Breast epithelium (tissue), 4 donors: ENCODE data around the gene CACNA1E. TPM values are rescaled to one million over a fixed set of nuclear protein-coding genes. Genes with fewer than 3 reads are reported as not detected.

Experiments used
- DNase-seq, 2 donors: peaks; one replicate each; pipeline ENCODE4 v3.0.0-alpha.2; 2019; ENCODE audit warnings: low spot score in 2 of 2
- H3K27ac ChIP-seq, 2 donors: fragments of 200-600 bp; sonication (generic) in 1 of 2; one replicate each; pipeline ENCODE4 v1.5.1; 2016 to 2019; ENCODE audit warnings: mild to moderate bottlenecking in 1 of 2
- H3K27me3 ChIP-seq, 2 donors: fragments of 200-600 bp; sonication (generic) in 1 of 2; one replicate each; pipeline versions ENCODE4 v1.5.1 to v1.6.0; 2017 to 2019; ENCODE audit warnings: control low read depth in 1 of 2, mild to moderate bottlenecking in 1 of 2
- H3K36me3 ChIP-seq: fragments of 200-600 bp; one replicate; pipeline ENCODE4 v1.5.1; 2019
- H3K4me1 ChIP-seq, 2 donors: fragments of 200-600 bp; sonication (generic); one replicate each; pipeline ENCODE4 v1.5.1; 2016 to 2019; ENCODE audit warnings: control low read depth in 1 of 2
- H3K4me3 ChIP-seq, 3 donors: fragments of 200-600 bp; sonication (generic); 1 replicate in 2 of 3; 2 replicates in 1 of 3; pipeline ENCODE4 v1.5.1; 2016 to 2019; ENCODE audit warnings: mild to moderate bottlenecking in 3 of 3, moderate library complexity in 2 of 3
- H3K9me3 ChIP-seq, 2 donors: fragments of 200-600 bp; sonication (generic) in 1 of 2; one replicate each; pipeline ENCODE4 v1.5.1; 2016 to 2019; ENCODE audit warnings: control low read depth in 1 of 2
- CTCF ChIP-seq, 3 donors: fragments of 450-650 bp; IDR thresholded peaks; one replicate each; pipeline ENCODE4 v1.5.1; 2016 to 2017; ENCODE audit warnings: antibody characterized with exemption in 3 of 3, mild to moderate bottlenecking in 3 of 3, moderate library complexity in 3 of 3
- POLR2A ChIP-seq: fragments of 450-650 bp; IDR thresholded peaks from one replicate; pipeline ENCODE4 v1.6.1; 2016; ENCODE audit warnings: antibody characterized with exemption, mild to moderate bottlenecking, moderate library complexity
- POLR2AphosphoS5 ChIP-seq, 3 donors: sonication (generic); formaldehyde crosslinking; IDR thresholded peaks; one replicate each; pipeline ENCODE4 v1.6.1; 2017; ENCODE audit warnings: antibody characterized with exemption in 3 of 3
- intact Hi-C: fragments of 100-400 bp; cut with DNase I; formaldehyde crosslinking; loops from one replicate; pipeline ENCODE4 v1.15.1; 2023; ENCODE audit warnings: low total_unique reads
- total RNA-seq, 3 donors: library from RNA; depleted of rRNA; stranded (reverse); fragments of >200 nt; gene quantifications; one replicate each; pipeline ENCODE4 v1.1.0, GENCODE V29; 2016

The CACNA1E gene
- total RNA-seq, 3 donors from 2014 or later = under 0.01 TPM; not detected in 2

DNA sequence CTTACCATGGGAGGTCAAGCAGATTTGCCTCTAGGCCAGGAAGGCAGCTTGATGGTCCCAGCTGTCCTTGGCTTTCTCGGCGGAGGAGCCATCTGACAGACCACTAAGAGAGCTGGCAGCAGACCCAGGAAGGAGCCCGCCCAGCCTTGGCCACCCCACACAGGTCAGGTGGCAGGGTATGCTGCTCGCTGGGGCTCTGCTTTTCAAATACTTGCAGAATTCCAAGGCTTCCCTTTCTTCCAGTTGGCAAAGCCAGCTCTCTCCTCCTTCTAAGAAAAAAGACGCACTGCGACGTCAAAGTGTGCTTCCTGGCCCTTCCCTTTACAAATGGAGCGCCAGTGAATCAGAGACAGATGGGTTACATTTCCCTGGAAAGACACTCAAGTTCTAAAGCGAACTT is 229.4 kb downstream of the CACNA1E start:
- Histone ChIP-seq H3K9me3 (no peaks in the 10 kb centered on the region), H3K36me3 (no peaks in the 10 kb centered on the region), H3K27ac (no peak overlapping the region), H3K27me3 (no peaks in the 10 kb centered on the region), H3K4me3 (no peak overlapping the region), H3K4me1 (no peaks in the 10 kb centered on the region)
- TF ChIP-seq CTCF (IDR thresholded peaks at IDR 0.05) = no peak
- no peak for TF ChIP-seq POLR2A
- TF ChIP-seq POLR2AphosphoS5 (IDR thresholded peaks at IDR 0.05) = no peak
- intact Hi-C loops = no loop called here
- DNase-seq = no peak

DNA sequence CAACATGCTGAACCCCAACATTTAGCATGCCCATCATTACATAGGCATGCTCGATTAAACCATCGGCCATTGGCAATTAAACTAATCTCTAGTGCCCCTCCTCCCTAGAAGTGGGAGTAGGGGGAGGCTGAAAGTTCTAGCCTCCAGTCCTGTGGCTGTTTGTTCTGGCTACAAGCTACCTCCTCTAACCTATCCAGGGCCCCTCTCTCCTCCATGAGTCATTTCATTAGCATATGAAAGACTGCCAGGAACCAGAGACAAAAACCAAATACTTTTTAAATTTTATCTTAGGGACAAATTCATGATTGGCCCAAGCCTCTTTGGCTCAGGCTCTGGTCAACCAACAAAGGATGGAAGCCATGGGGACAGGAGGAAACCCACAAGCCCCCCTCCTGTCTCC is 231.1 kb downstream of the CACNA1E start:
- Histone ChIP-seq H3K4me1 (no peaks in the 10 kb centered on the region), H3K9me3 (no peaks in the 10 kb centered on the region), H3K27me3 (no peaks in the 10 kb centered on the region), H3K27ac (no peak overlapping the region), H3K36me3 (no peaks in the 10 kb centered on the region), H3K4me3 (no peak overlapping the region)
- intact Hi-C loops = no loop called here
- no peak for DNase-seq
- TF ChIP-seq POLR2A (no peak), POLR2AphosphoS5 (IDR thresholded peaks at IDR 0.05) (no peak), CTCF (IDR thresholded peaks at IDR 0.05) (no peak)

- TF ChIP-seq POLR2A = no peak
- TF ChIP-seq POLR2AphosphoS5 (IDR thresholded peaks at IDR 0.05) = no peak
- TF ChIP-seq CTCF (IDR thresholded peaks at IDR 0.05) = no peak
- Histone ChIP-seq H3K27me3 (no peaks in the 10 kb centered on the region), H3K9me3 (no peaks in the 10 kb centered on the region)
These were observed 234.7 kb downstream of the CACNA1E start for GRCh38 chr1:181718034-181718433.

GRCh38 chr1:181726320-181727012 is 243.1 kb downstream of the CACNA1E start:
- Histone ChIP-seq H3K9me3 (no peaks in the 10 kb centered on the region), H3K4me1 (no peaks in the 10 kb centered on the region), H3K27me3 (no peaks in the 10 kb centered on the region), H3K36me3 (no peaks in the 10 kb centered on the region), H3K4me3 (no peak overlapping the region), H3K27ac (no peak overlapping the region)
- intact Hi-C loops = no loop called here
- DNase-seq = no peak
- no peak for TF ChIP-seq CTCF (IDR thresholded peaks at IDR 0.05)

More at GRCh38 chr1:181718034-181718433, 234.7 kb downstream of the CACNA1E start:
- Histone ChIP-seq H3K4me3 (no peak overlapping the region), H3K27ac (no peak overlapping the region), H3K36me3 (no peaks in the 10 kb centered on the region), H3K4me1 (no peaks in the 10 kb centered on the region)
- intact Hi-C loops = no loop called here
- no peak for DNase-seq

GRCh38 chr1:181730606-181731005 is 247.3 kb downstream of the CACNA1E start:
- intact Hi-C loops = no loop called here
- Histone ChIP-seq H3K9me3 (no peaks in the 10 kb centered on the region), H3K4me1 (no peaks in the 10 kb centered on the region), H3K27me3 (no peaks in the 10 kb centered on the region), H3K4me3 (no peak overlapping the region), H3K36me3 (no peaks in the 10 kb centered on the region), H3K27ac (no peak overlapping the region)
- TF ChIP-seq CTCF (IDR thresholded peaks at IDR 0.05) = no peak
- no peak for TF ChIP-seq POLR2A
- TF ChIP-seq POLR2AphosphoS5 (IDR thresholded peaks at IDR 0.05) = no peak
- DNase-seq = no peak
